SK-N-MC (cell line): Measurements from ENCODE around the gene MINDY4.

Source experiments
- EZH2 ChIP-seq: fragments of 200-600 bp; sonication (generic); IDR thresholded peaks from one replicate; pipeline ENCODE4 v1.6.1; 2017; ENCODE audit warnings: antibody characterized with exemption
- POLR2AphosphoS5 ChIP-seq: IDR thresholded peaks from 2 replicates; pipeline ENCODE4 v1.6.1; 2012; ENCODE audit warnings: mild to moderate bottlenecking, low read depth, low read length, borderline replicate concordance

GRCh38 chr7:30907527-30908267 lies 136.5 kb downstream of the MINDY4 start:
- TF ChIP-seq POLR2AphosphoS5 (no peak), EZH2 (no peak)
